ENCODE results near the gene MRM3. TPM values are rescaled to one million over a fixed set of nuclear protein-coding genes. Genes with fewer than 3 reads are reported as not detected.
A peak's percentile ranks its signal among the peaks of the same experiment; 100 is the strongest.
"Not testable (repeated sequence)": the region's sequence is repeated elsewhere in the genome, so short reads cannot be mapped to it uniquely, and the experiment has no call there.

MRM3 gene
- total RNA-seq, 2 experiments from 2014 or later, result 29.5 to 47.1 TPM

DNA sequence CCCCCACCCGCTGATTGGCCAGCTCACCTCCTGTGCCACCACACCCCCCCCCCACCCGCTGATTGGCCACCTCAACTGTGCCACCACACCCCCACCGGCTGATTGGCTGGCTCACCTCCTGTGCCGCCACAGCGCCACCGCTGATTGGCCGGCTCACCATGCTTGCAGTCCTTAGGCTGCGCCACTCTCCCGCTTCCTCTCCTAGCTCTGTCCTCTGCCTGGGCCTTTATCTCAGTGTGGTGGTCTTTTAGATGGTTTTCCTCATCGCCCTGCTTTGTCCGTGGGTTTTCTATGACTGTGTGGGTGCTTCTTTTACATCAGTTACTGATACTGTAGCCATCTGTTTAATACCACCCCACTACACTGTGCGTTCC, 8.7 kb downstream of the MRM3 start:
- POLR2A ChIA-PET, result interaction anchor here (2.0 kb wide), 1 partner anchor 8 kb away, joined by 6 read pairs; the partner anchor contains the start of genes GLOD4 and MRM3
- intact Hi-C loops (cut with micrococcal nuclease; ENCODE audit: unreplicated experiment), result not testable (repeated sequence)
- peaks cover 69% of the 10 kb centered on the region for H3K36me3 ChIP-seq (ENCODE audit: insufficient read depth, low read length)

GRCh38 chr17:791829-792228, 9.7 kb downstream of the MRM3 start:
- intact Hi-C loops (cut with micrococcal nuclease; ENCODE audit: unreplicated experiment), result no loop called here
- TSS peak; percentile 45 for BruUV-seq (replicated peaks)

More for the DNA sequence above, 8.7 kb downstream of the MRM3 start:
- H3K27ac ChIP-seq (ENCODE audit: low read depth, low read length, poor library complexity, severe bottlenecking); H4K20me1 ChIP-seq (ENCODE audit: insufficient read depth, low read length); H3K4me1 ChIP-seq (ENCODE audit: insufficient read depth, low read length, poor library complexity, severe bottlenecking); H3K4me2 ChIP-seq (ENCODE audit: low read length); H3K9me3 ChIP-seq (ENCODE audit: low read length); H3K4me3 ChIP-seq (ENCODE audit: low read depth, low read length, poor library complexity, severe bottlenecking); H3K9me2 ChIP-seq (ENCODE audit: insufficient read depth, low read length); H3K79me2 ChIP-seq (ENCODE audit: insufficient read depth, low read depth, low read length); BruUV-seq (replicated peaks); DNase-seq (ENCODE audit: low spot score); H2AFZ ChIP-seq (ENCODE audit: low read length): not testable (repeated sequence)
- CTCF ChIA-PET (ENCODE audit: unreplicated experiment), result interaction anchor here (0.5 kb wide), 1 partner anchor 28 kb away, joined by 3 read pairs; no protein-coding TSS in a partner anchor

GRCh38 chr17:792277-792676, 10.1 kb downstream of the MRM3 start:
- CTCF ChIA-PET (ENCODE audit: unreplicated experiment), result no interaction called here
- POLR2A ChIA-PET, result interaction anchor here (2.0 kb wide), 1 partner anchor 10 kb away, joined by 6 read pairs; the partner anchor contains the start of genes GLOD4 and MRM3
- no peak for DNase-seq (ENCODE audit: low spot score)
- no TSS peak for BruUV-seq (replicated peaks)
- intact Hi-C loops (cut with micrococcal nuclease; ENCODE audit: unreplicated experiment), result no loop called here
- Histone ChIP-seq H2AFZ (ENCODE audit: low read length) (no peak overlapping the region), H3K79me2 (ENCODE audit: insufficient read depth, low read depth, low read length) (no peaks in the 10 kb centered on the region), H4K20me1 (ENCODE audit: insufficient read depth, low read length) (no peaks in the 10 kb centered on the region), H3K9me3 (ENCODE audit: low read length) (no peaks in the 10 kb centered on the region), H3K4me1 (ENCODE audit: insufficient read depth, low read length, poor library complexity, severe bottlenecking) (no peaks in the 10 kb centered on the region), H3K4me3 (ENCODE audit: low read depth, low read length, poor library complexity, severe bottlenecking) (no peak overlapping the region), H3K36me3 (ENCODE audit: insufficient read depth, low read length) (peaks cover 61% of the 10 kb centered on the region), H3K9me2 (ENCODE audit: insufficient read depth, low read length) (no peaks in the 10 kb centered on the region), H3K27ac (ENCODE audit: low read depth, low read length, poor library complexity, severe bottlenecking) (no peak overlapping the region), H3K4me2 (ENCODE audit: low read length) (no peak overlapping the region)
- TF ChIP-seq CTCF (conservative IDR thresholded peaks at IDR 0.05; ENCODE audit: low read length) (0 out of 2 replicates have a peak, but pooled peaks have one; percentile 19), EZH2phosphoT487 (IDR thresholded peaks at IDR 0.05; ENCODE audit: borderline replicate concordance, low read depth, low read length) (no peak)

More at GRCh38 chr17:791829-792228, 9.7 kb downstream of the MRM3 start:
- peaks cover 64% of the 10 kb centered on the region for H3K36me3 ChIP-seq (ENCODE audit: insufficient read depth, low read length)
- H3K9me2 ChIP-seq (ENCODE audit: insufficient read depth, low read length), result no peaks in the 10 kb centered on the region
- no peaks in the 10 kb centered on the region for H3K79me2 ChIP-seq (ENCODE audit: insufficient read depth, low read depth, low read length)
- TF ChIP-seq CTCF (conservative IDR thresholded peaks at IDR 0.05; ENCODE audit: low read length) (no peak), EZH2phosphoT487 (IDR thresholded peaks at IDR 0.05; ENCODE audit: borderline replicate concordance, low read depth, low read length) (no peak)
- POLR2A ChIA-PET, result interaction anchor here (2.0 kb wide), 1 partner anchor 9 kb away, joined by 6 read pairs; the partner anchor contains the start of genes GLOD4 and MRM3
- no peaks in the 10 kb centered on the region for H3K4me1 ChIP-seq (ENCODE audit: insufficient read depth, low read length, poor library complexity, severe bottlenecking)
- no peaks in the 10 kb centered on the region for H3K9me3 ChIP-seq (ENCODE audit: low read length)
- no peak for DNase-seq (ENCODE audit: low spot score)
- H3K4me2 ChIP-seq (ENCODE audit: low read length), result no peak overlapping the region
- H3K27ac ChIP-seq (ENCODE audit: low read depth, low read length, poor library complexity, severe bottlenecking), result no peak overlapping the region
- CTCF ChIA-PET (ENCODE audit: unreplicated experiment), result no interaction called here
- no peak overlapping the region for H3K4me3 ChIP-seq (ENCODE audit: low read depth, low read length, poor library complexity, severe bottlenecking)
- H2AFZ ChIP-seq (ENCODE audit: low read length), result no peak overlapping the region
- no peaks in the 10 kb centered on the region for H4K20me1 ChIP-seq (ENCODE audit: insufficient read depth, low read length)
